ENCODE data around the gene HELZ2.

DNA sequence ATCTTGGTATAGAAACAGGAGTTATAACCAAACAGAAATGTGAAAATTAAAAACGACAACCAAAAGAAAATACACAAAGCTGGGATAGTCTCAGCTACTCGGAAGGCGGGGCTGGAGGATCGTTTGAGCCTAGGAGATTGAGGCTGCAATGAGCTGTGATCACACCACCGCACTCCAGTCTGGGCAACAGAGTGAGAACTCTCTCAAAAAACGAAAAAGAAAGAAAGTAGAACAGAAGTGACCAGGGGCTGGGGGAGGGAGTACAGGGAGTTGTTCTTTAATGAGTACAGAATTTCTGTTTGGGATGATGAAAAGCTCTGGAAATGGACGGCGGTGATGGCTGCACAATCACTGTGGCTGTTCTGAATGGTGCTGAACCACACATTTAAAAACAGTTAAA is 47.0 kb upstream of the HELZ2 start:
- no peak for TF ChIP-seq CTCF (conservative IDR thresholded peaks at IDR 0.05; ENCODE audit: low read depth, low read length)
- TF ChIP-seq EZH2 (IDR thresholded peaks at IDR 0.05; ENCODE audit: low read length, unreplicated experiment), result no peak

Measured in PC-3 (cell line).